Neural cell (in vitro differentiated cells): ENCODE results near the gene PLXNA4. TPM values are rescaled to one million over a fixed set of nuclear protein-coding genes. Genes with fewer than 3 reads are reported as not detected.

ENCODE experiments used
- H2AFZ ChIP-seq: fragments of 200-600, 300-800 bp; sonication (generic), shearing (Covaris generic); 2 replicates; pipeline ENCODE4 v1.6.0; 2014; ENCODE audit warnings: low read depth, mild to moderate bottlenecking, antibody characterized with exemption, low read length, moderate library complexity
- H3F3A ChIP-seq: fragments of 200-600 bp; shearing (Covaris generic); 2 replicates; pipeline ENCODE4 v1.6.1; 2016; ENCODE audit warnings: mild to moderate bottlenecking, moderate library complexity, mixed read lengths, antibody characterized with exemption, low read length; ENCODE audit not compliant: insufficient read depth, poor library complexity, severe bottlenecking
- H3K27ac ChIP-seq: fragments of 200-600, 300-800 bp; sonication (generic), shearing (Covaris generic); 2 replicates; pipeline ENCODE4 v1.5.1; 2014; ENCODE audit warnings: mild to moderate bottlenecking, low read length, moderate library complexity
- H3K27me3 ChIP-seq: fragments of 300-800, 200-600 bp; sonication (generic), shearing (Covaris generic); 2 replicates; pipeline ENCODE4 v1.6.0; 2014; ENCODE audit warnings: mild to moderate bottlenecking, low read depth, low read length, moderate library complexity; ENCODE audit not compliant: insufficient read depth
- H3K36me3 ChIP-seq: fragments of 300-800, 200-600 bp; sonication (generic), shearing (Covaris generic); 2 replicates; pipeline ENCODE4 v1.5.1; 2014; ENCODE audit warnings: mild to moderate bottlenecking, antibody characterized with exemption, low read length, moderate library complexity; ENCODE audit not compliant: insufficient read depth
- H3K4me2 ChIP-seq: fragments of 300-800, 200-600 bp; sonication (generic), shearing (Covaris generic); 2 replicates; pipeline ENCODE4 v1.6.0; 2014; ENCODE audit warnings: mild to moderate bottlenecking, low read length
- H3K4me3 ChIP-seq: fragments of 300-800, 200-600 bp; sonication (generic), shearing (Covaris generic); 2 replicates; pipeline ENCODE4 v1.5.1; 2014; ENCODE audit warnings: mild to moderate bottlenecking, low read length, moderate library complexity
- H3K79me2 ChIP-seq: fragments of 200-600 bp; shearing (Covaris generic); replicated peaks from 2 replicates; pipeline ENCODE4 v1.6.0; 2014; ENCODE audit warnings: mild to moderate bottlenecking, low read length, moderate library complexity; ENCODE audit not compliant: insufficient read depth
- H3K9ac ChIP-seq: fragments of 300-800, 200-600 bp; sonication (generic), shearing (Covaris generic); 2 replicates; pipeline ENCODE4 v1.6.1; 2016; ENCODE audit warnings: mild to moderate bottlenecking, low read length, mixed read lengths
- H3K9me2 ChIP-seq: fragments of 200-600 bp; shearing (Covaris generic); 2 replicates; pipeline ENCODE4 v1.6.1; 2016; ENCODE audit warnings: mild to moderate bottlenecking, low read length, mixed read lengths; ENCODE audit not compliant: insufficient read depth
- H3K9me3 ChIP-seq: fragments of 200-600, 300-800 bp; sonication (generic), shearing (Covaris generic); 2 replicates; pipeline ENCODE4 v1.6.1; 2016; ENCODE audit warnings: mild to moderate bottlenecking, mixed run types, low read length, moderate library complexity, mixed read lengths
- H4K20me1 ChIP-seq: fragments of 200-600 bp; shearing (Covaris generic); 2 replicates; pipeline ENCODE4 v1.6.1; 2016; ENCODE audit warnings: mild to moderate bottlenecking, mixed run types; ENCODE audit not compliant: insufficient read depth
- EP300 ChIP-seq: fragments of 450-650 bp; conservative IDR thresholded peaks from 2 replicates; pipeline ENCODE4 v1.6.1; 2014; ENCODE audit warnings: antibody characterized with exemption, mild to moderate bottlenecking, moderate library complexity; ENCODE audit not compliant: poor library complexity, severe bottlenecking
- EZH2 ChIP-seq: fragments of 200-600, 300-800 bp; shearing (Covaris generic), sonication (generic); IDR thresholded peaks from 2 replicates; pipeline ENCODE4 v1.6.1; 2014; ENCODE audit warnings: antibody characterized with exemption, low read length, borderline replicate concordance, mild to moderate bottlenecking; ENCODE audit not compliant: insufficient read depth, poor library complexity, severe bottlenecking
- MXI1 ChIP-seq: fragments of 450-650 bp; conservative IDR thresholded peaks from 2 replicates; pipeline ENCODE4 v1.6.1; 2014; ENCODE audit warnings: antibody characterized with exemption, mild to moderate bottlenecking; ENCODE audit not compliant: poor library complexity, severe bottlenecking
- POLR2AphosphoS5 ChIP-seq: IDR thresholded peaks from 2 replicates; pipeline ENCODE4 v1.6.1; 2012
- RAD21 ChIP-seq: fragments of 450-650 bp; conservative IDR thresholded peaks from 2 replicates; pipeline ENCODE4 v1.6.1; 2014; ENCODE audit warnings: antibody characterized with exemption, mild to moderate bottlenecking, moderate library complexity
- SMC3 ChIP-seq: fragments of 450-650 bp; conservative IDR thresholded peaks from 2 replicates; pipeline ENCODE4 v1.6.1; 2014; ENCODE audit warnings: antibody characterized with exemption, mild to moderate bottlenecking, moderate library complexity; ENCODE audit not compliant: poor library complexity
- TAF1 ChIP-seq: IDR thresholded peaks from 2 replicates; pipeline ENCODE4 v1.6.1; 2012; ENCODE audit warnings: low read depth
- polyA plus RNA-seq: library from polyadenylated mRNA; depleted of rRNA; stranded (reverse); fragments of >200 nt; gene quantifications from 2 replicates; pipeline ENCODE4 v1.2.3, GENCODE V29; 2014
- TF ChIP-seq, protein P1 (sequence below): IDR thresholded peaks from 2 replicates; pipeline ENCODE4 v1.6.1; 2012; ENCODE audit warnings: borderline replicate concordance
- TF ChIP-seq, protein P2 (sequence below): fragments of 450-650 bp; IDR thresholded peaks from 2 replicates; pipeline ENCODE4 v1.5.1; 2014; ENCODE audit warnings: antibody characterized with exemption, mild to moderate bottlenecking, moderate library complexity; ENCODE audit not compliant: poor library complexity, severe bottlenecking

The PLXNA4 gene
- polyA plus RNA-seq, 1 donor from 2014 or later: 7.2 TPM

DNA sequence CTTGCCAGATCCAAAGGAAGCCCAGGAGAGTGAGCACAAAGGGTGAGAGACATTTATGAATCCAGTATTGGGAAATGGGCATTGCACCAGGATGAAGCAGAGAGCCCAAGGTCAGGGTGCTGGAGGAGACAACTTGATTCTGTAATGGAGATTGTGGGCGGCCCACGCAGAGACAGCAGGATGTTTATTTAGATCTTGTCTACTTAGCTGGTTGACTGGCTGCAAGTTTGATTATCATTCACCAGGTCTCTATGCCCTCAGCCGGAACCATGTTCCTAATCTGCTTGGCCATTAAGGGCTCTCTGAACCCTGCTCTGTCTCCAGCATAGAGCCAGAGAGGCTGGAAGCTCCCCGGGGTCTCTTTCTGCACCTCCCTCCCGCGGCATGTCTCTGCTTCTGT, 188.7 kb downstream of the PLXNA4 start:
- no peaks in the 10 kb centered on the region for H3F3A ChIP-seq
- H3K4me2 ChIP-seq: no peak overlapping the region
- no peak overlapping the region for H3K27ac ChIP-seq
- no peaks in the 10 kb centered on the region for H3K79me2 ChIP-seq
- no peaks in the 10 kb centered on the region for H3K9me2 ChIP-seq
- TF ChIP-seq EP300 (no peak), TAF1 (no peak), EZH2 (no peak), SMC3 (no peak), POLR2AphosphoS5 (no peak), RAD21 (no peak), MXI1 (no peak)
- TF ChIP-seq, protein P1, sequence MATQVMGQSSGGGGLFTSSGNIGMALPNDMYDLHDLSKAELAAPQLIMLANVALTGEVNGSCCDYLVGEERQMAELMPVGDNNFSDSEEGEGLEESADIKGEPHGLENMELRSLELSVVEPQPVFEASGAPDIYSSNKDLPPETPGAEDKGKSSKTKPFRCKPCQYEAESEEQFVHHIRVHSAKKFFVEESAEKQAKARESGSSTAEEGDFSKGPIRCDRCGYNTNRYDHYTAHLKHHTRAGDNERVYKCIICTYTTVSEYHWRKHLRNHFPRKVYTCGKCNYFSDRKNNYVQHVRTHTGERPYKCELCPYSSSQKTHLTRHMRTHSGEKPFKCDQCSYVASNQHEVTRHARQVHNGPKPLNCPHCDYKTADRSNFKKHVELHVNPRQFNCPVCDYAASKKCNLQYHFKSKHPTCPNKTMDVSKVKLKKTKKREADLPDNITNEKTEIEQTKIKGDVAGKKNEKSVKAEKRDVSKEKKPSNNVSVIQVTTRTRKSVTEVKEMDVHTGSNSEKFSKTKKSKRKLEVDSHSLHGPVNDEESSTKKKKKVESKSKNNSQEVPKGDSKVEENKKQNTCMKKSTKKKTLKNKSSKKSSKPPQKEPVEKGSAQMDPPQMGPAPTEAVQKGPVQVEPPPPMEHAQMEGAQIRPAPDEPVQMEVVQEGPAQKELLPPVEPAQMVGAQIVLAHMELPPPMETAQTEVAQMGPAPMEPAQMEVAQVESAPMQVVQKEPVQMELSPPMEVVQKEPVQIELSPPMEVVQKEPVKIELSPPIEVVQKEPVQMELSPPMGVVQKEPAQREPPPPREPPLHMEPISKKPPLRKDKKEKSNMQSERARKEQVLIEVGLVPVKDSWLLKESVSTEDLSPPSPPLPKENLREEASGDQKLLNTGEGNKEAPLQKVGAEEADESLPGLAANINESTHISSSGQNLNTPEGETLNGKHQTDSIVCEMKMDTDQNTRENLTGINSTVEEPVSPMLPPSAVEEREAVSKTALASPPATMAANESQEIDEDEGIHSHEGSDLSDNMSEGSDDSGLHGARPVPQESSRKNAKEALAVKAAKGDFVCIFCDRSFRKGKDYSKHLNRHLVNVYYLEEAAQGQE: no peak
- TF ChIP-seq, protein P2, sequence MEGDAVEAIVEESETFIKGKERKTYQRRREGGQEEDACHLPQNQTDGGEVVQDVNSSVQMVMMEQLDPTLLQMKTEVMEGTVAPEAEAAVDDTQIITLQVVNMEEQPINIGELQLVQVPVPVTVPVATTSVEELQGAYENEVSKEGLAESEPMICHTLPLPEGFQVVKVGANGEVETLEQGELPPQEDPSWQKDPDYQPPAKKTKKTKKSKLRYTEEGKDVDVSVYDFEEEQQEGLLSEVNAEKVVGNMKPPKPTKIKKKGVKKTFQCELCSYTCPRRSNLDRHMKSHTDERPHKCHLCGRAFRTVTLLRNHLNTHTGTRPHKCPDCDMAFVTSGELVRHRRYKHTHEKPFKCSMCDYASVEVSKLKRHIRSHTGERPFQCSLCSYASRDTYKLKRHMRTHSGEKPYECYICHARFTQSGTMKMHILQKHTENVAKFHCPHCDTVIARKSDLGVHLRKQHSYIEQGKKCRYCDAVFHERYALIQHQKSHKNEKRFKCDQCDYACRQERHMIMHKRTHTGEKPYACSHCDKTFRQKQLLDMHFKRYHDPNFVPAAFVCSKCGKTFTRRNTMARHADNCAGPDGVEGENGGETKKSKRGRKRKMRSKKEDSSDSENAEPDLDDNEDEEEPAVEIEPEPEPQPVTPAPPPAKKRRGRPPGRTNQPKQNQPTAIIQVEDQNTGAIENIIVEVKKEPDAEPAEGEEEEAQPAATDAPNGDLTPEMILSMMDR: no peak
- H3K9ac ChIP-seq: no peak overlapping the region
- H4K20me1 ChIP-seq: no peaks in the 10 kb centered on the region
- H3K9me3 ChIP-seq: no peaks in the 10 kb centered on the region
- H3K4me3 ChIP-seq: no peak overlapping the region
- no peaks in the 10 kb centered on the region for H3K36me3 ChIP-seq
- H2AFZ ChIP-seq: no peak overlapping the region
- no peaks in the 10 kb centered on the region for H3K27me3 ChIP-seq

DNA sequence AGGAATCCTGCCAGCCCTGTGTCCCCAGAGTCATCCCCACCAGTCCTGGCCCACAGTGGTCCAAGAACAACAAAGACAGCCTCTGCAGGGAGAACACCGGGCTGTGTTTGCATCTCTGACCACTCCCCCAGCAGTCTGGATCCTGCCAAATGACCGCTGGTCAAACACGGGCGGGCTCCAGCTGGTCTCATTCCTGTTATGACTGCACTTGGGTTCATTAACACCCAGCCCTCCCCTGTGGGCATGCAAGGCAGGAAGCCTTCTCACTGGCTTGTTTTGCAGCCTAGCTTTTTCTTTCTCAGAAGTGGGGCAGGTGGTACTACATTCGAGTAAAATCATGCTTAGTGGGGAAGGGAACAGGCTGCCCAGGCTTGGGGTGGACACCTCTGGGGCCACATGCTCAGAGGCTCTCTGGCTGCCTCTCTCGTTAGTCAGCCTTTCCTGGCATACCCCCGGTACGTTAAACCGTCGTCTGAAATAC, 190.0 kb downstream of the PLXNA4 start:
- no peak overlapping the region for H3K4me2 ChIP-seq
- no peak overlapping the region for H3K4me3 ChIP-seq
- H3K9ac ChIP-seq: no peak overlapping the region
- no peak overlapping the region for H3K27ac ChIP-seq
- H2AFZ ChIP-seq: no peak overlapping the region
- H3K36me3 ChIP-seq: no peaks in the 10 kb centered on the region
- no peaks in the 10 kb centered on the region for H3K79me2 ChIP-seq
- H4K20me1 ChIP-seq: no peaks in the 10 kb centered on the region
- no peaks in the 10 kb centered on the region for H3F3A ChIP-seq
- TF ChIP-seq MXI1: no peak
- no peak for TF ChIP-seq SMC3
- TF ChIP-seq, protein P1: no peak
- no peak for TF ChIP-seq POLR2AphosphoS5
- no peaks in the 10 kb centered on the region for H3K9me2 ChIP-seq
- H3K9me3 ChIP-seq: no peaks in the 10 kb centered on the region
- H3K27me3 ChIP-seq: no peaks in the 10 kb centered on the region
